ENCODE data around the gene MYO5A.

GRCh38 chr15:52556524-52557273, 28.0 kb upstream of the MYO5A start:
- TF ChIP-seq POLR2A (IDR thresholded peaks at IDR 0.05) (no peak), CTCF (IDR thresholded peaks at IDR 0.05) (no peak)
